ENCODE measurements around the gene TIMM23.

Gene TIMM23

DNA sequence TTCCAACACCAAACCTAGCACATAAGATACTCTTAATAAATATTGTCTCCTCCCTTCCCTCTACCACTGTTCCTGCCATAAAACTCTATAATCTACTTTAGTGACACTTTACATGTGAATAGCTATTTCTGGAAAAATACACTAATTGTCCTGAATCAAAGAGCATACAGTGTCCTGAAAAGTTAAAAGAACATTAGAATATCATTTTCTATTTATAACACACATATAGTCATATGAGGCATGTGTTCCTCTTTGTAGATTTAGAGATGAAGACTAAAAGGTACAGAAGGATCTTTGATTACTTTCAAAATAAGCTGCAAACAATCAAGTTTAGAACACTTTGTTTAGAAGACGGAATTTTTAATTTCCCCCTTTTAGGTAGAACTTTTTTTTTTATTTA is 44.5 kb downstream of the TIMM23 start:
- TF ChIP-seq GATA3 (IDR thresholded peaks at IDR 0.05; ENCODE audit: low read depth, low read length): no peak
- TF ChIP-seq GATA2 (IDR thresholded peaks at IDR 0.05; ENCODE audit: low read depth, low read length): no peak

- TF ChIP-seq GATA2 (IDR thresholded peaks at IDR 0.05; ENCODE audit: low read depth, low read length) (no peak), GATA3 (IDR thresholded peaks at IDR 0.05; ENCODE audit: low read depth, low read length) (no peak)
Measured at GRCh38 chr10:46017733-46018132, 45.4 kb downstream of the TIMM23 start.

GRCh38 chr10:46018453-46019176 is 46.3 kb downstream of the TIMM23 start:
- TF ChIP-seq GATA3 (IDR thresholded peaks at IDR 0.05; ENCODE audit: low read depth, low read length) (no peak), GATA2 (IDR thresholded peaks at IDR 0.05; ENCODE audit: low read depth, low read length) (no peak)

GRCh38 chr10:46019177-46019528 is 46.9 kb downstream of the TIMM23 start:
- TF ChIP-seq GATA3 (IDR thresholded peaks at IDR 0.05; ENCODE audit: low read depth, low read length): no peak
- TF ChIP-seq GATA2 (IDR thresholded peaks at IDR 0.05; ENCODE audit: low read depth, low read length): no peak

GRCh38 chr10:46019569-46020343 is 47.5 kb downstream of the TIMM23 start:
- TF ChIP-seq GATA3 (IDR thresholded peaks at IDR 0.05; ENCODE audit: low read depth, low read length): no peak
- TF ChIP-seq GATA2 (IDR thresholded peaks at IDR 0.05; ENCODE audit: low read depth, low read length): no peak

DNA sequence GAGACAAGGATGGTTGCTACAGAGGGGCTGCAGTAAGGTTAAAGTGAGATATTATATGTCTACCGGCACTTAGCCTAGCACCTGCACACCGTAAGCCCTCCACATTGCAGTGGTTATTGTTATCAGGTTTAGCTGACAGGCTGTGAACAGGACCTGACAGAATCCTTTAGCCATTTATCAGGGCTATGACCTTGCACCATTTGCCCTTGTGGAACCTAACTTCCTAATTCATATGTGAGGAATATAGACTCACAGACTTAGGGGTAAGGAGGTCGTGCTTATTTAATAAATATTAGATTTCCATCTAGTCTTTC is 48.0 kb downstream of the TIMM23 start:
- TF ChIP-seq GATA2 (IDR thresholded peaks at IDR 0.05; ENCODE audit: low read depth, low read length) (no peak), GATA3 (IDR thresholded peaks at IDR 0.05; ENCODE audit: low read depth, low read length) (no peak)

DNA sequence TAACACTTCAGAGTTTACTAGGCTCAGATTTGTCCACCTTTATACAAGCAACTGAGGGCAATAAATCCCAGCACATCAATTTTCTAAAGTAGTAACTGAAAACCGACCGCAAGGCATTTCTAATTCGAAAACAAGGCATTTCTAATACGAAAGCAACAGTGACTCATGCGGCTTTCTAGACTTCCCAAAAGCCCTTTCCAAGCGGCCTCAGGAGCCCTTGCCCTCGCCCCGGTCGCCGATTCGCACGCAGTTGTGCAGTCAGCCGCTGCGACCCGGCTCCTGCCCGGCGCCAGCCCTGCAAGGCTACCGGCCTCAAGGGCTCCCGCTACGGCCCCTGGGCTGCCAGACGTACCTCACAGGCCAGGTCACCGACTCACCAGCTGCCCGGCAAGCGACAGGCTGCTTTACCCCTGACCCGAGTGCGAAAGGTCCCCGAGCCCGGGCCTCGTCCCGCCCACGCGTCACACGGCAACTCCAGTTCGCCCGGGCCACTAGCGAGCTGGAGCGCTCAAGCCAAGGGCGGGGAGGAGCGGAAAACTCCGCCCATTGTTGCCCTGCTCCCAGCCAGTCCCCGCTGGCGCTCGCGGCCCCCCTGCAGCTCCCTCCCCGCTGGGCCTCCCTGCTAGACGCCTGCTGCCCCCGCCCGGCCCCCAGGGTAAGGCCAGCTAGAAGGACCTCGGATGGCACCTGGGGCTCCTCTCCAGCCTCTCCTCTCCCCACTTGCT is 50.9 kb downstream of the TIMM23 start:
- no peak for TF ChIP-seq GATA2 (IDR thresholded peaks at IDR 0.05; ENCODE audit: low read depth, low read length)

GRCh38 chr10:46024948-46025347 is 52.7 kb downstream of the TIMM23 start:
- no peak for TF ChIP-seq GATA2 (IDR thresholded peaks at IDR 0.05; ENCODE audit: low read depth, low read length)
- TF ChIP-seq GATA3 (IDR thresholded peaks at IDR 0.05; ENCODE audit: low read depth, low read length): no peak

GRCh38 chr10:46025406-46025805 is 53.1 kb downstream of the TIMM23 start:
- TF ChIP-seq GATA2 (IDR thresholded peaks at IDR 0.05; ENCODE audit: low read depth, low read length): no peak
- no peak for TF ChIP-seq GATA3 (IDR thresholded peaks at IDR 0.05; ENCODE audit: low read depth, low read length)

DNA sequence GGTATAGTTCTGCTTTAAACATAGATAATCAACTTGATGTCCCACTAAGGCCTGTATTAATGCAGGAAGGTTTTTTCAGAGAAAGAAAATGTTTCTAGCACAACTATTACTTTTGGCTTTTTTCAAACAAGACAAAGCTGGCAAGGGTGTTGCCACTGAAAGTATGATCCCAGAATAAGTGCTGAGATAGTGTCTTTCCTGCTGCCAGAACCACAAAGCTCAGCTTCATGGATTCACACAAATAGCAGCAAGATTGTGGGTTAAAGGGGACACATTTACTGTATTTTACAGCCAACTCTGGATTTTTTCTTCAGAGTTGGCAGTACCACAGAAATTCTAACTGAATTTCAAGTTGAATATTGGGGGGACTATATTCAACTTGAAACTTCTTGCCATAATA is 53.8 kb downstream of the TIMM23 start:
- no peak for TF ChIP-seq GATA3 (IDR thresholded peaks at IDR 0.05; ENCODE audit: low read depth, low read length)
- TF ChIP-seq GATA2 (IDR thresholded peaks at IDR 0.05; ENCODE audit: low read depth, low read length): no peak

- no peak for TF ChIP-seq GATA2 (IDR thresholded peaks at IDR 0.05; ENCODE audit: low read depth, low read length)
- no peak for TF ChIP-seq GATA3 (IDR thresholded peaks at IDR 0.05; ENCODE audit: low read depth, low read length)
Measured at GRCh38 chr10:46028584-46029460, 56.5 kb downstream of the TIMM23 start.

DNA sequence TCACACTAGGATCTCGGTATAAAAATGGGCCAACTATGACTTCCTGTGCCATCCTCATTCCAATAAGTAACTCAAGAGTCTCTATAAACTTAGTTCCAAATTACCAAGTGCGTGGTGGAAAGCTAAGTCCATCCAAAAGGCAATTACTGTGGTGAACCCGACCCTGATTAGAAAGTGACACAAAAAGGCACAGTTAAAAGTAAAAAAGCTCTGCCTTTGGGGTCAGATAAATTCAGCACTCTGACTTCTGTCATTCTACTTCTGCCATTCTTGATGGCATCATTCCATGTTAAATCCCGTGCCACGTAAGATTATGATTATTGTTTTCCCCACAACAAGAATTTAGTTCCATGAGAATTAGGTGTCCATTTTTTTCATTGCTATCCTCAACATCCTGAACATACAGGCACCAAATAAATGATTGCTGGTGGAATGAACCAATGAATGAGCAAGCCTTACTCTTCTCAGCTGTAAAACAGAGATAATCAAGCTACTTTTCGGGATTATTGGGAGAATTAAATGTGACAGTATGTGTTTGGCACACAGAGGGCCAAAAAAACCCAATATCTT is 57.3 kb downstream of the TIMM23 start:
- TF ChIP-seq GATA3 (IDR thresholded peaks at IDR 0.05; ENCODE audit: low read depth, low read length) (no peak), GATA2 (IDR thresholded peaks at IDR 0.05; ENCODE audit: low read depth, low read length) (no peak)

DNA sequence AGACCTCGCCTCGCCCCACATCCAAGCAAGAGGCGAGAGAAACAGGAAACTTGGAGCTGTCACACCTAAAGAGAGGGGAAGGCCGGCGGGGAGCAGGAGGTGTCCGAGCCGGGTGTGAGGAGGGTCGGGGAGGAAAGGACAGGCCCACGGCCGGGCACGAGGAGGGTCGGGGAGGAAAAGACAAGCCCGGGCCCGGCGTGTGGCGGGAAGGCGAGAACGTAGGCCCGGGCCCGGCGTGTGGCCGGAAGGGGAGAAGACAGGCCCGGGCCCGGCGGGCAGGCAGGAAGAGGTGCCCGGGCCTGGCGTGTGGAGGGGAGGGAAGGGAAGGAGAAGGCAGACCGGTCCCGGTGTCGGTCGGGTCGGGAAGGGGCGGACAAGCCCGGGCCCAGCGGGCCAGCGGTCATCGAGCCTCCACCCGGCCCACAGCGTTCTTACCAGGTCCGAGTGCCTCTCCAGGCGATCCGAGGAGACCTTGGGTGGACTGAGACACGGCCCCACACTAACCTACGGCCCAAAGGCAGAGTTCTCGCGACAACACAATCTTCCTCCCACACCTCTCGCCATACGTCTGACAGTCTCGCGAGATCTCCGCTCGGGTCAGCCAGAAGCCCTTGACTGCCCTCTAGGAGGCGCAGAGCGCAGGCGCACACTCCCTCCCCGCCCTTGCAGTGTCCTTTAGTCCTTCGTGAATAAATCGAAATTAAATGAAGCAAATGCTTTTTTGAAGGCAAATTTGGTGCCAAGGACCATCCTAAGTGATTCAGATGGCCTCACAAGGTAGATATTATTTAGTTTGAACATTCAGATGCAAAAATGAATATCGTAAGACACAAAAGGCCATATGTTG is 58.0 kb downstream of the TIMM23 start, which contains the start of gene NCOA4:
Gene NCOA4, minus strand, starts transcription at position 533 of the 847 bp plus-strand sequence. CDS start 13,943 bp downstream, outside the sequence.
- TF ChIP-seq GATA2 (IDR thresholded peaks at IDR 0.05; ENCODE audit: low read depth, low read length) (no peak), GATA3 (IDR thresholded peaks at IDR 0.05; ENCODE audit: low read depth, low read length) (no peak)

Data from SH-SY5Y (cell line).